ENCODE measurements around the gene COL6A2.
"Not testable (repeated sequence)": the region's sequence is repeated elsewhere in the genome, so short reads cannot be mapped to it uniquely, and the experiment has no call there.

The COL6A2 gene

GRCh38 chr21:46145840-46146691 is 48.2 kb downstream of the COL6A2 start:
- Mint-ChIP-seq H3K36me3 (ENCODE audit: low read depth) (no peaks in the 10 kb centered on the region), H3K4me1 (ENCODE audit: low read depth) (peaks cover 11% of the 10 kb centered on the region), H3K27me3 (ENCODE audit: low read depth) (no peaks in the 10 kb centered on the region), H3K27ac (peak overlapping the region; percentile 9), H3K4me3 (no peak overlapping the region), H3K9me3 (no peaks in the 10 kb centered on the region)
- DNase-seq (ENCODE audit: low spot score) = no peak

DNA sequence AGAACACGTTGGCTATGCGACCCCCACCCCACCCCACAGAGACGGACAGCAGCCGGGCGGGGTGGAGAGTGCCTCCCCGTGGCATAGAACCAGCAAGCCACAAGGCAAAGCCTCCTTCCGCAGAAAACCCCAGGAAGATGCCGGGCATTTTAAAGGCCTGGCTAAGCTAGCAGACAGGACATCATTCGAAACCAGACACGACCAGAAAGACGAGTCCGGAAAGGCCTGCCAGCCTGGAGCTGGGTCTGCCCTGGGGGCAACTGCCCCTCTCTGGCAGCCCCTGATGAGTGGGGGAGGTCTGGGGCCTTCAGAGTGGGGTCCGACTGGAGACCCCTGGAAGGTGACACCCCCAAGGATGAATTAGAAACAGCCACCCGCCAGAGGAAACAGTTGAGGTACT is 48.9 kb downstream of the COL6A2 start:
- no peaks in the 10 kb centered on the region for H3K27me3 Mint-ChIP-seq (ENCODE audit: low read depth)
- no peak for DNase-seq (ENCODE audit: low spot score)
- peak overlapping the region; percentile 9 for H3K27ac Mint-ChIP-seq
- H3K4me3 Mint-ChIP-seq = no peak overlapping the region
- H3K36me3 Mint-ChIP-seq (ENCODE audit: low read depth) = no peaks in the 10 kb centered on the region
- no peaks in the 10 kb centered on the region for H3K9me3 Mint-ChIP-seq
- peaks cover 11% of the 10 kb centered on the region for H3K4me1 Mint-ChIP-seq (ENCODE audit: low read depth)

DNA sequence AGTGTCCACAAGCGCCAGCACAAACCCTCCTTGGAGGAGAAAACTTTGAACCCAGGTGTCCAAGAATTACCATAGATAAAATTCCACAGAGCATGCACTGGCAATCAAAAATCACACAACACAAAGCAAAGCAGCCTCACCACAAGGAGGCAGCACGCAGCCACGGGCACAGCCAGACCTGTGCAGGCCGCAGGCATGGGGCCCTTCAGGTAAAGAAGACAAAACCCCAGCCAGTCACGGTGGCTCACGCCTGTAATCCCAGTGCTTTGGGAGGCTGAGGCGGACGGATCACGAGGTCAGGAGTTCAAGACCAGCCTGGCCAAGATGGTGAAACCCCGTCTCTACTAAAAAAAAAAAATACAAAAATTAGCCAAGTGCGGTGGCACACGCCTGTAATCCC is 49.5 kb downstream of the COL6A2 start:
- H3K9me3 Mint-ChIP-seq; H3K36me3 Mint-ChIP-seq (ENCODE audit: low read depth); H3K27ac Mint-ChIP-seq; H3K27me3 Mint-ChIP-seq (ENCODE audit: low read depth); H3K4me3 Mint-ChIP-seq: not testable (repeated sequence)
- DNase-seq (ENCODE audit: low spot score) = peak; percentile 29
- H3K4me1 Mint-ChIP-seq (ENCODE audit: low read depth) = peaks cover 11% of the 10 kb centered on the region

- H3K4me3 Mint-ChIP-seq = no peak overlapping the region
Measured at GRCh38 chr21:46148106-46148505, 50.2 kb downstream of the COL6A2 start.

DNA sequence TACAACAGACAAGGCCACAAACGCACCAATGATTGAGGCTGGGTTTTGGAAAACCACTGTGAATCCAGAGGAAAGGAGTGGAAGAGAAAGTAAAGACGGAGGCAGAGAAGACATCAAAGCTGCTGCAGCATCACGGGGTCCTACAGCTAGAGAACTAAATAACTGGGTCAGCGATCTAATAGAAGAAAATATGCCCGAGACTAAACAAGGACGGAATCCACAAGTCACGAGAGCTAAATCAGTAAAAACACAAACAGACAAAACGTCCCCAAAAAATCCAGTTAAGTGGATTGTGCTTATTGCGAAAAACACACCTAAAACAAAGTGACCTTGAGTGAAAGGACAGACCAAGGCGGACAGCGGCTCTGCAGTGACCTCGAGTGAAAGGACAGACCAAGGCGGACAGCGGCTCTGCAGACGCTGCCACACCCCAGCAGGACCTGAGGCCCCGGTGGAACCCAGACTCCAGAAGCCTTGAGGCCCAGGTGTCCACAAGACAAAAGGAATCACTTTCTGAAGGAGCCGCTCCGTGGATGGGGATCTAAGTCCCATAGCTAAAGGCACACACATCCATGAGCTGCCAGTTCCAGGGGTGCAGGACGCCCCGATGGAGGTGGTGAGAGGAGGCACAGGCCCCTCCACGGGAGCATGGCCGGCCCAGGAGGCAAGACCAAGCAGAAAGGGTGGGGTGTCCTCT is 51.4 kb downstream of the COL6A2 start:
- H3K4me1 Mint-ChIP-seq (ENCODE audit: low read depth) = peaks cover 4% of the 10 kb centered on the region
- H3K27me3 Mint-ChIP-seq (ENCODE audit: low read depth) = no peaks in the 10 kb centered on the region
- H3K4me3 Mint-ChIP-seq = no peak overlapping the region
- H3K9me3 Mint-ChIP-seq = no peaks in the 10 kb centered on the region
- DNase-seq (ENCODE audit: low spot score) = no peak
- H3K36me3 Mint-ChIP-seq (ENCODE audit: low read depth) = no peaks in the 10 kb centered on the region
- H3K27ac Mint-ChIP-seq = no peak overlapping the region

More at GRCh38 chr21:46148106-46148505, 50.2 kb downstream of the COL6A2 start:
- peaks cover 11% of the 10 kb centered on the region for H3K4me1 Mint-ChIP-seq (ENCODE audit: low read depth)
- no peaks in the 10 kb centered on the region for H3K9me3 Mint-ChIP-seq
- H3K36me3 Mint-ChIP-seq (ENCODE audit: low read depth) = no peaks in the 10 kb centered on the region
- no peak overlapping the region for H3K27ac Mint-ChIP-seq
- H3K27me3 Mint-ChIP-seq (ENCODE audit: low read depth) = no peaks in the 10 kb centered on the region
- no peak for DNase-seq (ENCODE audit: low spot score)

DNA sequence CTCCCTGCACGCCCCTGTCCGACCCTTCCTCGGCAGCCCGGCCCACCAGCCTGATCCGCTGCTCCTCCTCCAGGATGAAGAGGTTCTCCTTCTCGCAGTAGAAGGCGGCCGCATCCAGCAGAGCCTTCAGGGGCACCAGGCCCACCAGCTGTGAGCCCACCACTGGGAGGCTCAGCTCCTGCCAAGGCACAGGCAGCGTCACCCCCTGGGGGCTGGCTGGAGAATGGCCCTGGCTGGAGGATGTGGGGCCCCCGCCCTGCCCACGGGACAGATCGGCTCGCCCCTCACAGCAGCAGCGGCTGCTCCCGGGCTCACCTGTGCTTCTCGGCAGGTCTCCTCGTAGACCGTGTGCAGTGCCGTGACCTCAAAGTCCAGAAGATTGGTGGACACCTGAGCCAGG is 52.2 kb downstream of the COL6A2 start:
- H3K4me1 Mint-ChIP-seq (ENCODE audit: low read depth) = no peaks in the 10 kb centered on the region
- no peak overlapping the region for H3K4me3 Mint-ChIP-seq
- no peak overlapping the region for H3K27ac Mint-ChIP-seq
- H3K9me3 Mint-ChIP-seq = no peaks in the 10 kb centered on the region
- H3K27me3 Mint-ChIP-seq (ENCODE audit: low read depth) = no peaks in the 10 kb centered on the region
- H3K36me3 Mint-ChIP-seq (ENCODE audit: low read depth) = no peaks in the 10 kb centered on the region
- no peak for DNase-seq (ENCODE audit: low spot score)

DNA sequence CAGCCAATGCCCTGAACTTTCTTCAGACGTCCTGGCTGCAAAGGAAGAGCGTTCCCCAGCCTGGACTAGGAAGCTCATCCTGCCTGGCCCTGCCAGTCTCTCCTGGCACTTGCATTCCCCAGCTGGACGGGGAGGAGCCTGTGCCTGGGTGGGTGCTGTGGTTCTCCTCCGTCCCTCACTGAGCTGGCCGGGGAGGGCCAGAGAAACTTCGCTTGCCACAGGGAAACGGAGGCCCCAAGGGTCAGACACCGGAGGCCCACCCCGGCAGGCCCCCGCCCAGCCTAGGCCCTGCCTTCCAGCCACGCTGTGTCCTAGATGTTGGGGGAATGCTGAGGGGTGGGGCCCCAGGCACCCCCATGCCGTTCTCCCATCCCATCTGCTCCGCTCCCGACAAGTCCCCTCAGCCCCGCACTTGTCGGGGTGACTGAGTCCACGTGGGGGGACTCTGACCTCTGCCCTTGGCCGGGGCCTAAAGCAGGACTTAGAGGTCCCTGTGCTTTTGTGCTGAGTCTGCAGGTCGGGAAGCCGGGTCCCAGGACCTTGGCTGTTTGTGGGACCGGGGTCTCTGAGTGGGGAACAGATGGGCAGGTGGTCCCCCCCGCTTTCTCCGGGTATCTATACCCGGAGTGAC is 52.7 kb downstream of the COL6A2 start:
- DNase-seq (ENCODE audit: low spot score) = no peak
- Mint-ChIP-seq H3K4me3 (no peak overlapping the region), H3K27ac (no peak overlapping the region), H3K27me3 (ENCODE audit: low read depth) (no peaks in the 10 kb centered on the region), H3K36me3 (ENCODE audit: low read depth) (no peaks in the 10 kb centered on the region), H3K4me1 (ENCODE audit: low read depth) (no peaks in the 10 kb centered on the region), H3K9me3 (no peaks in the 10 kb centered on the region)

DNA sequence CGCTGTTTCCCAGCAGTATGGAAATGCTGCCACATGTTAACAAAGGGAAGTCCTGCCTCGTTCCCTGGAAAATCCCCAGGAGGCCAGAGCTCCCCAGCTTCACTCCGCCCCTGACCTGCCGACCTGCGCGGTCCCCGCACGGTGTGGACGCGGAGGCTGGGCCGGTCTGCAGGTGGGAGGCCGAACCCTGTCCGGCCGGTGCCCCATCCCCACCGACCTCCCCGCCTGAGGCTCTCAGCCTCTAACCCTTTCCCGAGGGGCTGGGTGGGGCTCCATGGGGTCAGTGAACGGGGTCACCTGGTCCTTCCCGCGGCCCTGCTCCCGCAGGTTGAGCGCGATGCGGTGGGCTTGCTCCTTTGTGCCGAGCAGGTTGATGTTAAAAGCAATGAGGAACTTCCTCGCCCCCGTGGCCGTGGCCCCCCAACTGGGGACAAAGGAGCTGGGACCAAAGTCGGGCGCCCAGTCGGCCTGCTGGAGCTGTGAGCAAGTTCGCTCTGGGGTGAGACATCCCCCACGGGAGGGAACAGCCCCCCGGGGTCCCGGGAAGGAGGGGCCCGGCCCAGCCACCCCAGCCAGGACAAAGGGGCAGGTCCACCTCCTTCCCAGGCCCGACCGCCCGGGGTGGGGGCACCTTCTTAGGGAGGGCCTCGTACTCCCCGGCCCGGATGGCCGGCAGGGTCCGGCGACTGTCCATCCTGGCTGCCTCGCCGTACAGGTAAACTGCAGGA is 53.5 kb downstream of the COL6A2 start:
- no peaks in the 10 kb centered on the region for H3K27me3 Mint-ChIP-seq (ENCODE audit: low read depth)
- DNase-seq (ENCODE audit: low spot score) = no peak
- no peaks in the 10 kb centered on the region for H3K9me3 Mint-ChIP-seq
- no peak overlapping the region for H3K27ac Mint-ChIP-seq
- H3K4me1 Mint-ChIP-seq (ENCODE audit: low read depth) = no peaks in the 10 kb centered on the region
- no peaks in the 10 kb centered on the region for H3K36me3 Mint-ChIP-seq (ENCODE audit: low read depth)
- H3K4me3 Mint-ChIP-seq = no peak overlapping the region

- Mint-ChIP-seq H3K9me3 (no peaks in the 10 kb centered on the region), H3K4me3 (no peak overlapping the region), H3K4me1 (ENCODE audit: low read depth) (no peaks in the 10 kb centered on the region), H3K27ac (no peak overlapping the region), H3K27me3 (ENCODE audit: low read depth) (no peaks in the 10 kb centered on the region), H3K36me3 (ENCODE audit: low read depth) (no peaks in the 10 kb centered on the region)
- DNase-seq (ENCODE audit: low spot score) = no peak
Measured at GRCh38 chr21:46151989-46152926, 54.3 kb downstream of the COL6A2 start.

DNA sequence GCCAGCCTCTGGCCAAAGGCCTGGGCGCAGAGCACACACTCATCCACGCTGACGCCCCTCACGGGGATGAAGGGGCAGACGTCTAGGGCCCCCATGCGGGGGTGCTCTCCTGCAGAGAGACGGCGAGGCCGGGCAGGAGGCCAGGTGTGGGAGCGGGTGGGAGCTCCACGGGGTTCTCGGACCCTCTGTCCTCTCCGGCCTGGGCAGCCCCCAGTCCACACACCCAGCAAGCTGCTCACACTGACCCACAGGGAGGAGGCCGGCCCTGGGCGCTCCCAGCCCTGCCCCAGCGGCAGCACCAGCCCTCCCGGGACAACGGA is 55.0 kb downstream of the COL6A2 start:
- no peaks in the 10 kb centered on the region for H3K9me3 Mint-ChIP-seq
- H3K36me3 Mint-ChIP-seq (ENCODE audit: low read depth) = no peaks in the 10 kb centered on the region
- H3K27ac Mint-ChIP-seq = no peak overlapping the region
- no peaks in the 10 kb centered on the region for H3K4me1 Mint-ChIP-seq (ENCODE audit: low read depth)
- DNase-seq (ENCODE audit: low spot score) = no peak
- no peaks in the 10 kb centered on the region for H3K27me3 Mint-ChIP-seq (ENCODE audit: low read depth)
- no peak overlapping the region for H3K4me3 Mint-ChIP-seq

GRCh38 chr21:46153247-46154154 is 55.6 kb downstream of the COL6A2 start:
- Mint-ChIP-seq H3K9me3 (no peaks in the 10 kb centered on the region), H3K36me3 (ENCODE audit: low read depth) (no peaks in the 10 kb centered on the region), H3K4me3 (no peak overlapping the region), H3K4me1 (ENCODE audit: low read depth) (no peaks in the 10 kb centered on the region), H3K27ac (no peak overlapping the region), H3K27me3 (ENCODE audit: low read depth) (no peaks in the 10 kb centered on the region)
- peak; percentile 28 for DNase-seq (ENCODE audit: low spot score)

- Mint-ChIP-seq H3K4me3 (no peak overlapping the region), H3K27ac (no peak overlapping the region), H3K36me3 (ENCODE audit: low read depth) (no peaks in the 10 kb centered on the region), H3K9me3 (no peaks in the 10 kb centered on the region), H3K4me1 (ENCODE audit: low read depth) (no peaks in the 10 kb centered on the region), H3K27me3 (ENCODE audit: low read depth) (no peaks in the 10 kb centered on the region)
- no peak for DNase-seq (ENCODE audit: low spot score)
Measured at GRCh38 chr21:46154155-46154954, 56.4 kb downstream of the COL6A2 start.
